Neural progenitor cell (in vitro differentiated cells): ENCODE results near the gene TMTC3. TPM values are rescaled to one million over a fixed set of nuclear protein-coding genes. Genes with fewer than 3 reads are reported as not detected.

Experiments
- DNase-seq: peaks from one replicate; pipeline ENCODE4 v3.0.0-alpha.2; 2016; ENCODE audit warnings: low spot score
- H2AFZ ChIP-seq: fragments of 200-600 bp; sonication (generic); replicated peaks from 2 replicates; pipeline ENCODE4 v1.6.1; 2016; ENCODE audit warnings: antibody characterized with exemption
- H3F3A ChIP-seq: fragments of 200-600 bp; sonication (generic); 2 replicates; pipeline ENCODE4 v1.6.1; 2016; ENCODE audit warnings: antibody characterized with exemption, low read depth
- H3K27ac ChIP-seq: fragments of 200-600 bp; sonication (generic); 2 replicates; pipeline ENCODE4 v1.5.1; 2016; ENCODE audit warnings: mild to moderate bottlenecking
- H3K27me3 ChIP-seq: fragments of 200-600 bp; sonication (generic); 2 replicates; pipeline ENCODE4 v1.6.1; 2016; ENCODE audit warnings: mild to moderate bottlenecking, moderate library complexity
- H3K36me3 ChIP-seq: fragments of 200-600 bp; sonication (generic); 2 replicates; pipeline ENCODE4 v1.5.1; 2016
- H3K4me1 ChIP-seq: fragments of 200-600 bp; sonication (generic); 2 replicates; pipeline ENCODE4 v1.6.1; 2016; ENCODE audit warnings: mixed run types
- H3K4me2 ChIP-seq: fragments of 200-600 bp; sonication (generic); 2 replicates; pipeline ENCODE4 v1.6.1; 2016
- H3K4me3 ChIP-seq: fragments of 200-600 bp; sonication (generic); 2 replicates; pipeline ENCODE4 v1.5.1; 2016
- H3K79me2 ChIP-seq: fragments of 200-600 bp; sonication (generic); 2 replicates; pipeline ENCODE4 v1.6.1; 2016; ENCODE audit warnings: low read depth
- H3K9ac ChIP-seq: fragments of 200-600 bp; sonication (generic); 2 replicates; pipeline ENCODE4 v1.6.1; 2016
- H3K9me3 ChIP-seq: fragments of 200-600 bp; sonication (generic); 2 replicates; pipeline ENCODE4 v1.5.1; 2016; ENCODE audit warnings: low read depth
- H4K20me1 ChIP-seq: fragments of 200-600 bp; sonication (generic); 2 replicates; pipeline ENCODE4 v1.6.1; 2016; ENCODE audit warnings: low read depth
- H3K27ac Mint-ChIP-seq: 3 replicates; pipeline ENCODE4 v1.8.0; 2021; ENCODE audit warnings: mixed read lengths
- H3K27me3 Mint-ChIP-seq: 2 replicates; pipeline ENCODE4 v1.8.0; 2022; ENCODE audit warnings: low read depth, mild to moderate bottlenecking, inconsistent platforms, moderate library complexity, mixed read lengths; ENCODE audit not compliant: insufficient read depth
- H3K36me3 Mint-ChIP-seq: 3 replicates; pipeline ENCODE4 v1.8.0; 2021; ENCODE audit warnings: mixed read lengths
- H3K4me1 Mint-ChIP-seq: 3 replicates; pipeline ENCODE4 v1.8.0; 2021; ENCODE audit warnings: mixed read lengths
- H3K4me3 Mint-ChIP-seq: 3 replicates; pipeline ENCODE4 v1.8.0; 2021; ENCODE audit warnings: mild to moderate bottlenecking, moderate library complexity, mixed read lengths
- H3K9me3 Mint-ChIP-seq: 3 replicates; pipeline ENCODE4 v1.8.0; 2020; ENCODE audit warnings: mixed read lengths
- CTCF ChIP-seq: fragments of 200-600 bp; sonication (generic); IDR thresholded peaks from 2 replicates; pipeline ENCODE4 v1.5.1; 2017; ENCODE audit warnings: antibody characterized with exemption, mild to moderate bottlenecking
- EZH2 ChIP-seq: fragments of 200-600 bp; sonication (generic); IDR thresholded peaks from 2 replicates; pipeline ENCODE4 v1.6.1; 2017; ENCODE audit warnings: antibody characterized with exemption, mild to moderate bottlenecking, moderate library complexity
- EZH2phosphoT487 ChIP-seq: fragments of 200-600 bp; sonication (generic); IDR thresholded peaks from 2 replicates; pipeline ENCODE4 v1.6.1; 2017; ENCODE audit warnings: antibody characterized with exemption
- total RNA-seq: library from RNA; depleted of rRNA; stranded (reverse); fragments of >200 nt; gene quantifications from 2 replicates; pipeline ENCODE4 v1.2.3, GENCODE V29; 2015; ENCODE audit warnings: low replicate concordance

TMTC3 gene
- total RNA-seq, 1 donor from 2014 or later: 38.9 TPM

GRCh38 chr12:88238406-88238805 lies 96.3 kb downstream of the TMTC3 start:
- Histone ChIP-seq H3K4me1 (no peaks in the 10 kb centered on the region), H3K27ac (no peak overlapping the region), H3F3A (no peaks in the 10 kb centered on the region), H3K4me3 (no peak overlapping the region), H2AFZ (no peak overlapping the region), H3K9ac (no peak overlapping the region), H3K27me3 (no peaks in the 10 kb centered on the region), H3K36me3 (no peaks in the 10 kb centered on the region), H3K9me3 (no peaks in the 10 kb centered on the region), H4K20me1 (no peaks in the 10 kb centered on the region), H3K4me2 (no peak overlapping the region), H3K79me2 (no peaks in the 10 kb centered on the region)
- TF ChIP-seq CTCF: no peak
- no peak for TF ChIP-seq EZH2phosphoT487
- no peak for TF ChIP-seq EZH2
- no peak for DNase-seq
- Mint-ChIP-seq H3K27me3 (peaks cover 4% of the 10 kb centered on the region), H3K36me3 (no peaks in the 10 kb centered on the region), H3K27ac (no peak overlapping the region), H3K4me1 (no peaks in the 10 kb centered on the region), H3K4me3 (no peak overlapping the region), H3K9me3 (peaks cover 4% of the 10 kb centered on the region)

- H3K36me3 Mint-ChIP-seq: no peaks in the 10 kb centered on the region
These were observed 99.9 kb downstream of the TMTC3 start for GRCh38 chr12:88241862-88242570.

GRCh38 chr12:88242571-88242925 lies 100.4 kb downstream of the TMTC3 start:
- Histone ChIP-seq H3K9ac (no peak overlapping the region), H2AFZ (no peak overlapping the region), H3K36me3 (no peaks in the 10 kb centered on the region), H3K4me1 (no peaks in the 10 kb centered on the region), H3K9me3 (no peaks in the 10 kb centered on the region), H3K4me3 (no peak overlapping the region), H3K79me2 (no peaks in the 10 kb centered on the region), H3K27me3 (no peaks in the 10 kb centered on the region), H3K4me2 (no peak overlapping the region), H3F3A (no peaks in the 10 kb centered on the region), H4K20me1 (no peaks in the 10 kb centered on the region), H3K27ac (no peak overlapping the region)
- Mint-ChIP-seq H3K4me3 (no peak overlapping the region), H3K4me1 (no peaks in the 10 kb centered on the region), H3K9me3 (peaks cover 4% of the 10 kb centered on the region), H3K27ac (no peak overlapping the region), H3K36me3 (no peaks in the 10 kb centered on the region), H3K27me3 (peaks cover 4% of the 10 kb centered on the region)
- DNase-seq: no peak
- TF ChIP-seq CTCF (no peak), EZH2 (no peak), EZH2phosphoT487 (no peak)

More at GRCh38 chr12:88241862-88242570, 99.9 kb downstream of the TMTC3 start:
- DNase-seq: no peak
- no peaks in the 10 kb centered on the region for H3K9me3 ChIP-seq
- no peak for TF ChIP-seq EZH2
- no peak for TF ChIP-seq EZH2phosphoT487
- TF ChIP-seq CTCF: no peak
- no peaks in the 10 kb centered on the region for H3K36me3 ChIP-seq
- H3K27me3 ChIP-seq: no peaks in the 10 kb centered on the region
- no peak overlapping the region for H3K27ac Mint-ChIP-seq
- no peak overlapping the region for H3K27ac ChIP-seq
- no peak overlapping the region for H3K4me3 Mint-ChIP-seq
- H3K4me1 Mint-ChIP-seq: no peaks in the 10 kb centered on the region
- H2AFZ ChIP-seq: no peak overlapping the region
- H3K9me3 Mint-ChIP-seq: peaks cover 4% of the 10 kb centered on the region
- no peak overlapping the region for H3K4me3 ChIP-seq
- no peak overlapping the region for H3K4me2 ChIP-seq
- no peaks in the 10 kb centered on the region for H3K79me2 ChIP-seq
- no peaks in the 10 kb centered on the region for H3F3A ChIP-seq
- no peaks in the 10 kb centered on the region for H3K4me1 ChIP-seq
- peaks cover 4% of the 10 kb centered on the region for H3K27me3 Mint-ChIP-seq
- no peaks in the 10 kb centered on the region for H4K20me1 ChIP-seq
- no peak overlapping the region for H3K9ac ChIP-seq
